Measurements from ENCODE around the gene SREBF1. TPM values are rescaled to one million over a fixed set of nuclear protein-coding genes. Genes with fewer than 3 reads are reported as not detected.

Gene SREBF1
- total RNA-seq, 3 donors from 2014 or later (not counting 1 experiment from before 2014, with no cell fraction given) = 80.7 to 208 (median 119) TPM

DNA sequence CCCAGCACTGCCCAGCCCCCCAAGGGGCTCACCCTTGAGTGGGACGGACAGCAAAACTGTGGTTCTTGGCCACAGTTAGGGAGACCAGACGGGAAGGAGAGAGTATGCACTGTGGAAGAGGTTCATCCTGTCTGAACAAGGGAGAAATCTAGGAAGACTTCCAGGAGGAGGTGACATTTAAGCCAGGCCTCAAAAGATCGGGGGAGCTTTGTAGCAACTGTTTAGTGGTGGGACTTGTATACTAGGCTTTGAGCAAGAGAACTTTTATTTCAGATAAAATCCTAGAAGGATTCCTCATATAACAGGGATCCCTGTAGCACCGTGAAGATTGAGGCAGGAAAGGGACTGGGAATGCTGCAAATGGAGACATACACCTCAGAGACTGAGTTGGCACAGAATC lies 30.8 kb downstream of the SREBF1 start:
- no peaks in the 10 kb centered on the region for H3K27me3 ChIP-seq (ENCODE audit: control insufficient read depth, insufficient read depth, low read length)
- 88% methylated on average over 4 of the region's 4 CpGs for WGBS (ENCODE audit: insufficient coverage)
- H3K27ac ChIP-seq (ENCODE audit: low read length) = no peak overlapping the region

DNA sequence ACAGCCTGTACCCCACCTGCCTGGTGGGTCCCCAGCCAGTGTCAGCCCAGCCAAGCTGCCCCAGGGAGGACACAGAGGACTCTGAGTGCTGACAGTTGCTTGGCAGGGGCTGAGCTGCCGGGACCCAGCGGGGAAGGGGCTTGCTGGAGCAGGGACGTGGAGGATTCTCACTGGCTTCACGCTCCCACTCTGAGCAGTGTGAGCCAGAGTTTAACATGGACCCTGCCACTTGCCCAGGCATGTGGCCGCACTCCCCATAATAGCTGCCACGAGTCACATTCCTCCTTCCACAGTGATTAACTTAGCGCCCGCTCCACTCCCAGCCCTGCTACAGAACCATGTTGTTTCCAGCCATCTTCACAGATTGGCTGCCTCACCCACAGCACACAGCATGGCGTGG lies 31.2 kb downstream of the SREBF1 start:
- no peaks in the 10 kb centered on the region for H3K27me3 Mint-ChIP-seq (ENCODE audit: low read depth in 2 of 2)
- H3K4me3 ChIP-seq (ENCODE audit: low read length) = no peak overlapping the region
- peaks cover 20% of the 10 kb centered on the region for H3K36me3 ChIP-seq (ENCODE audit: control insufficient read depth, insufficient read depth, low read length)
- no peaks in the 10 kb centered on the region for H3K9me3 ChIP-seq (ENCODE audit: control insufficient read depth, insufficient read depth, low read length)
- no peaks in the 10 kb centered on the region for H3K36me3 Mint-ChIP-seq
- peaks cover 8% of the 10 kb centered on the region for H3K4me1 ChIP-seq (ENCODE audit: control insufficient read depth, insufficient read depth, low read length)
- ATAC-seq (no peak), DNase-seq (no peak)
- H3K27ac Mint-ChIP-seq = no peak overlapping the region
- TF ChIP-seq, protein P1, sequence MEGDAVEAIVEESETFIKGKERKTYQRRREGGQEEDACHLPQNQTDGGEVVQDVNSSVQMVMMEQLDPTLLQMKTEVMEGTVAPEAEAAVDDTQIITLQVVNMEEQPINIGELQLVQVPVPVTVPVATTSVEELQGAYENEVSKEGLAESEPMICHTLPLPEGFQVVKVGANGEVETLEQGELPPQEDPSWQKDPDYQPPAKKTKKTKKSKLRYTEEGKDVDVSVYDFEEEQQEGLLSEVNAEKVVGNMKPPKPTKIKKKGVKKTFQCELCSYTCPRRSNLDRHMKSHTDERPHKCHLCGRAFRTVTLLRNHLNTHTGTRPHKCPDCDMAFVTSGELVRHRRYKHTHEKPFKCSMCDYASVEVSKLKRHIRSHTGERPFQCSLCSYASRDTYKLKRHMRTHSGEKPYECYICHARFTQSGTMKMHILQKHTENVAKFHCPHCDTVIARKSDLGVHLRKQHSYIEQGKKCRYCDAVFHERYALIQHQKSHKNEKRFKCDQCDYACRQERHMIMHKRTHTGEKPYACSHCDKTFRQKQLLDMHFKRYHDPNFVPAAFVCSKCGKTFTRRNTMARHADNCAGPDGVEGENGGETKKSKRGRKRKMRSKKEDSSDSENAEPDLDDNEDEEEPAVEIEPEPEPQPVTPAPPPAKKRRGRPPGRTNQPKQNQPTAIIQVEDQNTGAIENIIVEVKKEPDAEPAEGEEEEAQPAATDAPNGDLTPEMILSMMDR (IDR thresholded peaks at IDR 0.05) = no peak
- no peak overlapping the region for H3K4me3 Mint-ChIP-seq
- no peaks in the 10 kb centered on the region for H3K9me3 Mint-ChIP-seq
- peaks cover 7 to 26% of the 10 kb centered on the region in 2 donors for H3K4me1 Mint-ChIP-seq
- no peak overlapping the region for H3K27ac ChIP-seq (ENCODE audit: low read length)
- intact Hi-C loops (cut with micrococcal nuclease) = no loop called here
- H3K27me3 ChIP-seq (ENCODE audit: control insufficient read depth, insufficient read depth, low read length) = no peaks in the 10 kb centered on the region
- WGBS (ENCODE audit: insufficient coverage) = over 99% methylated on average over 9 of the region's 9 CpGs

More for the DNA sequence above, 30.8 kb downstream of the SREBF1 start:
- ATAC-seq (no peak), DNase-seq (no peak)
- H3K9me3 Mint-ChIP-seq = no peaks in the 10 kb centered on the region
- H3K4me1 ChIP-seq (ENCODE audit: control insufficient read depth, insufficient read depth, low read length) = peaks cover 8% of the 10 kb centered on the region
- H3K4me1 Mint-ChIP-seq = peaks cover 7 to 26% of the 10 kb centered on the region in 2 donors
- H3K9me3 ChIP-seq (ENCODE audit: control insufficient read depth, insufficient read depth, low read length) = no peaks in the 10 kb centered on the region
- no peak overlapping the region for H3K4me3 Mint-ChIP-seq
- intact Hi-C loops (cut with micrococcal nuclease) = no loop called here
- no peak overlapping the region for H3K4me3 ChIP-seq (ENCODE audit: low read length)
- TF ChIP-seq, protein P1 (IDR thresholded peaks at IDR 0.05) = no peak
- H3K27ac Mint-ChIP-seq = no peak overlapping the region
- H3K36me3 ChIP-seq (ENCODE audit: control insufficient read depth, insufficient read depth, low read length) = peaks cover 20% of the 10 kb centered on the region
- H3K36me3 Mint-ChIP-seq = no peaks in the 10 kb centered on the region
- H3K27me3 Mint-ChIP-seq (ENCODE audit: low read depth in 2 of 2) = no peaks in the 10 kb centered on the region

DNA sequence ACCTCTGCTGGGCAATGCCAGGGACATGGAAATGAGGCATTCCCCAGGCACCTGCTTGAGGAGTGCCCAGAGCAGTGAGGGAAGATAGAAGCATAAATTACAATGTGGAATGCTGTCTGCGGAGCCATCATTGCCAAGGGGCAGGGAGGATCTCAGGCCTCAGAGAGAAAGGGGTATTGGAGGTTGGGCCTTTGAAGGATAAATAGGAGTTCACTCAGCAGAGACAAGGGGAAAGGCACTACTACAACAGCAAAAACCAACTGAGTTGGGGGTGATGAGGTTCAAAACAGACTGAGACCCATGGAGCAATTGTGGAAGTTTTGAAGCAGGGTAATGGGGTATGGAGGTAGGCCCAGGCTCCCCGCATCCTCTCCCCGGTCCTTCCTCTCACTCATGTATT lies 32.8 kb downstream of the SREBF1 start:
- H3K36me3 ChIP-seq (ENCODE audit: control insufficient read depth, insufficient read depth, low read length) = peaks cover 23% of the 10 kb centered on the region
- 100% methylated on average over 3 of the region's 3 CpGs for WGBS (ENCODE audit: insufficient coverage)
- Mint-ChIP-seq H3K27me3 (ENCODE audit: low read depth in 2 of 2) (no peaks in the 10 kb centered on the region), H3K27ac (peak overlapping the region; percentile 43 to 50), H3K9me3 (no peaks in the 10 kb centered on the region), H3K36me3 (no peaks in the 10 kb centered on the region), H3K4me1 (peaks cover 6 to 29% of the 10 kb centered on the region in 2 donors), H3K4me3 (no peak overlapping the region)
- intact Hi-C loops (cut with micrococcal nuclease) = no loop called here
- TF ChIP-seq, protein P1 (IDR thresholded peaks at IDR 0.05) = no peak
- DNase-seq = no peak
- no peaks in the 10 kb centered on the region for H3K9me3 ChIP-seq (ENCODE audit: control insufficient read depth, insufficient read depth, low read length)
- H3K27ac ChIP-seq (ENCODE audit: low read length) = no peak overlapping the region
- no peaks in the 10 kb centered on the region for H3K27me3 ChIP-seq (ENCODE audit: control insufficient read depth, insufficient read depth, low read length)
- peaks cover 5% of the 10 kb centered on the region for H3K4me1 ChIP-seq (ENCODE audit: control insufficient read depth, insufficient read depth, low read length)
- no peak for ATAC-seq
- no peak overlapping the region for H3K4me3 ChIP-seq (ENCODE audit: low read length)

DNA sequence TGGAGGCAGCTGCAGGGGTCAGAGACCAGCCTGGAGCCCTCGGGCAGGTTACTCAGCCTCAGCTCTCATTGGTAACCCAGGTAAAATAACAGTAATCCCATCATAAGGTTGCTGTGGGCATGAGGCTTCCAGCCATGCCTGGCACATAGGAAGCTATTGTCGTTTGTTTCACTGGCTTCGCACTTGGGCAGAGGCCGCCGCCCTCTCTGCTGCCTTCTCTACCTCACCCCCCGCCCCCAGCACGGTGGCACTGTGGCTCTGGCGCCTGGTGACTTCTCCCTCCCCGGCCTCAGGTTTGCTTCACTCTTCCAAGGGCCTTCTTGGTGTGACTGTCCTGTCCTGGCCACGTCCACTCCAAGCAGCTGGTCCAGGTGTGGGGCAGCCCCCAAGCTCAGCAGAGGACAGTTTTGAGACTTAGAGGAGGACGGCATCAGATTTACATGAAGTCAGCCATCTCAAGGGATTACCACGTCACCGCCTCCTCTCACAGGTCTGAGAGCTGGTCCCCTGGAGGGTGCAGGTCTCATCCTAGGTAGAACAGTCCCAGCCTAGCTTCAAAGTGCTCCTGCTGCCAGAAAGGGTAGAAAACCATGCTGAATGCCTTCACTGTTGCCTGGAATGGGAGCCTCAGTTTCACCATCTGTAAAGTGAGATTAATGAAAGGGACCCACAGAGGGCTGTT lies 34.8 kb downstream of the SREBF1 start:
- H3K27me3 Mint-ChIP-seq (ENCODE audit: low read depth in 2 of 2) = no peaks in the 10 kb centered on the region
- H3K9me3 Mint-ChIP-seq = no peaks in the 10 kb centered on the region
- H3K4me1 Mint-ChIP-seq = peaks cover 0 to 22% of the 10 kb centered on the region in 2 donors
- no peaks in the 10 kb centered on the region for H3K9me3 ChIP-seq (ENCODE audit: control insufficient read depth, insufficient read depth, low read length)
- H3K4me3 Mint-ChIP-seq = no peak overlapping the region
- no peak for DNase-seq
- H3K36me3 ChIP-seq (ENCODE audit: control insufficient read depth, insufficient read depth, low read length) = peaks cover 35% of the 10 kb centered on the region
- 89% methylated on average over 13 of the region's 13 CpGs for WGBS (ENCODE audit: insufficient coverage)
- H3K27me3 ChIP-seq (ENCODE audit: control insufficient read depth, insufficient read depth, low read length) = no peaks in the 10 kb centered on the region
- intact Hi-C loops (cut with micrococcal nuclease) = no loop called here
- H3K4me3 ChIP-seq (ENCODE audit: low read length) = no peak overlapping the region
- H3K27ac ChIP-seq (ENCODE audit: low read length) = no peak overlapping the region
- H3K36me3 Mint-ChIP-seq = no peaks in the 10 kb centered on the region
- TF ChIP-seq, protein P1 (IDR thresholded peaks at IDR 0.05) = no peak
- ATAC-seq = no peak
- no peak overlapping the region for H3K27ac Mint-ChIP-seq
- no peaks in the 10 kb centered on the region for H3K4me1 ChIP-seq (ENCODE audit: control insufficient read depth, insufficient read depth, low read length)

All from natural killer cell (primary cell).